Fibroblast of the conjunctiva (primary cell): ENCODE measurements around the gene GAS6.
"Not testable (repeated sequence)": the region's sequence is repeated elsewhere in the genome, so short reads cannot be mapped to it uniquely, and the experiment has no call there.

Experiments
- DNase-seq: peaks from one replicate; pipeline ENCODE4 v3.0.0-alpha.2; 2010; ENCODE audit warnings: low read depth

GAS6 gene

GRCh38 chr13:113867913-113868312, 4.0 kb upstream of the GAS6 start:
- not testable (repeated sequence) for DNase-seq

- DNase-seq: no peak
These were observed 1.6 kb upstream of the GAS6 start for GRCh38 chr13:113865427-113865826.

DNA sequence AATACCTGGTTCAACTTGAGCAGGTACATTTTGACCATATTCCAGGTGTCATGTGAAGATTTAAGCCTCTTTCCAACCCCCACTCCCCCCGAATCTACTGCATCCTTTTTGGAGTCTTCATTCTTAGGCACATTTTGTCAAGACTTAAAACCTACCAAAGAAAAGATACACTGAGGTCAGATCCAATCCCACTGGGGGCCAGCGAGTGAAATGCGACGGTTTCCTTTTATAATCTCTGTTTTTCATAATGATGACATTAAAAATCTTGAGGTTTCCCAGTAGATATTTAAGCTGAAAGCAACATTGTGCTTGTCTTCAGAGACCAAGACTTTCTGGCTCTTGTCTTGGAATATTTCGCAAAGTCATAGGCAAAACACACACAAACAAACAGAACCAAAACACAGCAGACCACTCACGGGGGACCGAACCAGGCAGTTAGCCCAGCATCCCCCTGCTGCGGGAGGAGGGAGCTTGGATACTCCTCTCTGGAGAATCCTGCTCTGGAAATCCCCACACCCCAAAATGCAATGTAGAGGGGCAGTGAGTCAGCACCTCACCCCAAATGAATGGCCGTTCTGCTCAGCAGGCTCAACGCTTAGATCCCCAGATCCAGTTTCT, 506 bp upstream of the GAS6 start:
- no peak for DNase-seq

- DNase-seq: no peak
These were observed 849 bp downstream of the GAS6 start for GRCh38 chr13:113862931-113863523.

DNA sequence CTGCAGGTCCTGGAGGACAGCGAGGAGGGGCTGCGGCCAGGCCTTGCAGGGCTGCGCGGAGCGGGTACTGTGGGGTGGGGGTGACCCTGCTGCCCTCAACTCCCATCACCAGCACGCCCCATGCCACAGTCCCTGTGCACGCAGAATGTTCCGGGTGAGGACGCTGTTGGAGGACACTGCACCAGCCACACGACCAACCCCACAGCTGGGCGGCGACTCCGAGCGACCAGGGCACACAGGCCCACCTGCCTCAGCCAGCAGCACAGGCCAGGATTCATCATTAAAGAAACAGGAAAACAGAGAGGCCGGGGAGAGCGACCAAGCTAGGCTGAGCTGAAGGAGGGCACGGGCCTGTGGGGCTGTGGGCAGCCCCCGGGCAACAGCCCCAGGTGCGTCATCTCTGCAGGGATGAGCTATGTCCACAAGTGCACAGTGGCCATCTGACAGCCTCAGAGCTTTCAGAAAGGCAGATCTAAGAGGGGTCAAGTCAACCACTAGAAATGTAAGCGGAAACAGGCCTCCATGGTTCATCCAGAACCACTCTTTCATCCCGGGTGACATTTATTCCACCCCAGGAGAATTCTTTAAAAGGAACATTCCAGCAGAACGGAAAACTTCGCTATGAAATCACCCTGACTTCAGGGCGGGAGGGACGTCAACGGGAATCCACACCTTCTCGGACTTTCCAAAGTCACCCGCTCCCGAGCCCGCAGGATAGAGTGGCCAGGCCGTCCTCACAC, 1.5 kb downstream of the GAS6 start:
- DNase-seq: no peak

DNA sequence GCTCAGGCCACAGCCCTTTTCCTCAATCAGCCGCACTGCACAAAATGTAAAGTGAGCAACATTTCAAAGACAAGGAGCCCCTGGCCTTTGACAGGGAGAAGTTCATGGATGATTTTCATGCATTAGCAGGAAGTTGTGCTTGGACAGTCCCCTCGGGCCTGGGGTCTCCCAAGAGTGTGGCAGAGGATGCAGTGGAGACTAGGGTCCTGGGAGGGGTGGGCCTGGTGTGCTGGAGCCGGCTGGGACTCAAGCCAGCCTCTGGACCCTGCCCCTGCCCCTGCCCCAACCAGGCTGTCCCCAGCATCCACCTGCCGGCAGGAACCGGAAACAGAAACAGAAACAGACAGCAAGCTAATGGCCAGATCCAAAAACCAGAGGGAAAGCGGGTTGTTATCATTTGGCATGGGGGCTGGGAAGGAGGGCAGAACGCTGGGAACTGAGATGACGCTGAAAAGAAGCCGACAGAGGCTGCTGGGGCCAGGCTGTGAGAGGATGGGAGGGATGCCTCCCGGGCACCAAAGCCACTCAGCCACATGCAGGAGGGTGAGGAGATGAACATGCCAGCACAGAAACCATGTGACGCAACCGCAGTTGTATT, 2.3 kb downstream of the GAS6 start:
- DNase-seq: no peak

DNA sequence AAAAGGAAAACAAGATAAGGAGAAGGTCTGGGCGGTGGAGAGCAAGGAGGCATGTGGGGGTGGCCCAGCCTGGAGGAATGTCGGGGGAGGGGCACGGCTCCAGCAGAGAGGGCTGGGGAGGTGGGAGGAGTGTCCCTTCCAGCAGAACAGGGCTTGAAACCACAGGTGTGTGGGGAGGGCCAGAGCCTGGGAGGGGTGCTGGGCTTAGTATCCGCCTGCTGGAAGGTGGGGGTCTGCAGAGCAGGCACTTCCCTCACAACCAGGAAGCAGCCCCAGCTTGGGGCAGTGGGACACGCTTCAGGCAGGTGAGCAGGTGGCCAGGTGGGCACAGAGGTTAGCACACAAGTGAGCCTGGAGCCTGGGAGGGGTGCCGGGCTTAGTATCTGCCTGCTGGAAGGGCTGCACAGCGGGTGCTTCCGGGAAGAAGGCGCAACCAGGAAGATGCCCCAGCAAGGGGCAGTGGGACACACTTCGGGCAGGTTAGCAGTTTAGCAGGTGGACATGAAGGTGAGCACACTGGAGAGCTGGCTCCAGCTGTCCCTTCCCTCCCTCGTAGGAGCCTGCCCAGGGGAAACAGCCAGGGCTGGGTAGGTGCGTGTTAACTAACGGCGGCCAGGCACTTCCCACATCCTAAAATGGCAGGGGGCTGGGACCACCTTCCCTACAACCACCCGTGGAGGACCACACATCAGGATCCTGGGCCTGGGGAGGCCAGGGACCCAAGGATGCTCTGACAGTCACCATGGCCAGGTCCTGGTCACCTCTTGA, 3.0 kb downstream of the GAS6 start:
- DNase-seq: no peak

DNA sequence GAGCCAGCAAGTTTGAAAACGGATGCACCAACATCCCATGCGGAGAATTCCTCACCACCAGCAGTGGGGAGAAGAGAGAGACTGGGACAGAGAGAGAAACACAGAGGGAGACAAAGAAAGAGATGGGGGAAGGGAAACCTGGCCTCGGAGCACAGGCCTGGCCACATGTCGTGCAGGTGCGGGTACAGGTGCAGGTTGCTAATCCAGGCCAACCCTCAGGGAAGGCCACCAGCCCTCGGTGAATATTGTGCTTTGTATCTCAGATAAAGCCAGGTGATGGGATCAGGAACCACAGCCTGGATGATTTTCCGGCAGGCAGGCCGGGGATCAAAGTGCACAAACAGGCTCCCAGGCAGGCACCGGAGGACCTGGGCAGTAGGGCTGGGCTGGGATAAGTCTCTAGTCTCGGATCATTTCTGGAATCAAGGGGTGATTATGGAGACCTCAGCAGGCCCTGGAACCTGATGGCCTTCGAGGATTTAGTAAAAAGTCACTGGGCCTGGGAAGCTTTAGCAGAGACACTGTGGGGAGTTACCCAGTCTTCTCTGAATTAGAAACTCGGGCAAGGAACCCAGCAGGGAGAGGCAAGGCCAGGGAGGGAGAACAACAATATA, 3.7 kb downstream of the GAS6 start:
- DNase-seq: no peak

DNA sequence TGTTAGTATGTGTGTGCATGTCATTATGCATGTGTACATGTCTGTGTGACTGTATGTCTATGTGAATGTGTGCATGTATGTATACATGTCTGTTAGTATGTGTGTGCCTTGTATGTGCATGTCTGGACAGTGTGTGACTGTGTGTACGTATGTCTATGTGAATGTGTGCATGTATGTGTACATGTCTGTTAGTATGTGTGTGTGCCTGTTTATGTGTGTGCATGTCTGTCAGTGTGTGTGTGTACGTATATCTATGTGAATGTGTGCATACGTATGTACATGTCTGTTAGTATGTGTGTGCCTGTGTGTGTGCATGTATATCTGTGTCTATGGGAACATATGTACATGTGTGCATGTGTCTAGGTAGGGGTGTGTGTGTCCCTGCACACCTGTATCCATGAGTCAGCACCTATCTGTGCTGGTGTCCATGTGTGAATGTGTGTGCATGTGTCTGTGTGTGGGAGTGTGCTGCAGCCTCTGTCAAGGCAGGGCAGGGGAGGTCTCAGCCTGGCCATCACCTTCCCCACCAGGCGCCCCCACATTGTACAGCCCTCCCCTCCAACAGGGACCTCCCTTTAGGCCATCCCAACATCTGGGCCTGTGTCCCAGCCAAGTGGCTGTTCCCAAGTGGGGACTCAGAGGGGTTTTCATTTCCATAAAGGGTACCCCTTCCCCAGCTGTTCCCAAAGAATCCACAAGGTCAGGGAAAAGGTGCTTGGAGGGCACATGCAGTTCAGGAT, 4.4 kb downstream of the GAS6 start:
- DNase-seq: no peak

DNA sequence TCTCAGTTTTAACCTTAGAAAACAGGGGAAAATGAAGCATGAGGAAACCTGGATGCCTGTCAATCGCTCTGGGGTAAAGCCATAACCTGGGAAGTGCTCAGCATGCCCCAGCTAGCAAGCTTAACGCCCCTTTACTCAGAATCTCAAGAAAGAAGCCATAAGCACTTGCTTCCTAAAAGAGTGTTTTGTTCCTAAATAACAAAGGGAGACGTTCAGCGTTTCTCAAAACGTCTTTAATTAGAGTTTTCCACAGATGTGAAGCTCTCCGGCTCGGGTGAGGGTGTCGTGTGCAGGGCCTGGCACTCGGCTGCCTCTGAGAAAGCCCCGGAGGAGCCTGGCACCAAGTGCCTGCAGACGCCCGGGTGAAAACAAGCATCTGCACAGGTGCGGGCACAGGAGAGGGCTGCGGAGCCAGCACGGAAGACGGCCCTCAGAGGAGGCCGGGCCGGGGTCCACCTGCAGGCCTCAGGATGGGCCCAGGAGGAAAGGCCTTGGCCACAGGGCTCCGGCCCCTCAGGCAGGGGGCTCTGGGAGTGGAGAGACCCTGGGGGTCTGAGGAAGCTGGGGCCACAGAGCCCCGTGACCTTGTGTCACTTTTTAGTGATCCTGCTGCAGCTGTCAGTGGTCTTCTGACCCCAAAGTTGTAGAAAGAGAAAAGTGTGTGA, 6.2 kb downstream of the GAS6 start:
- DNase-seq: no peak

DNA sequence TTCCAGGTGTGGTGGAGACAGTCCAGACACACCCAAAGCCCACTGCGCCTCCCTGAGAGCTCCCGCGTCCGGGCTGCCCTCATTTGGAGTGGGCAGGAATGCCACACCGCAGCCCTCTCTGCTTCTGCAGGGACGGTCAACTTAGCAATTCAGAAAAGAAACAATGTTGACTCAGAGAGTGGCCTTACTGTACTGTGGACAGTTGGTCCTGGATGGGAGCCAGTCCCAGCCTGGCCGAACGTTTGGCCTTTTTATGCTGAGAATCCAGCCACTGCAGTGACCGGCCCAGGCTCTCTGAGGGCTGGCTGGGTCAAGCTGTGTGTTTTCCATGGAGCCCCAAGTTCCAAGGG, 7.2 kb downstream of the GAS6 start:
- no peak for DNase-seq

- DNase-seq: no peak
These were observed 7.8 kb downstream of the GAS6 start for GRCh38 chr13:113855931-113856715.

- no peak for DNase-seq
These were observed 8.6 kb downstream of the GAS6 start for GRCh38 chr13:113855012-113855921.

DNA sequence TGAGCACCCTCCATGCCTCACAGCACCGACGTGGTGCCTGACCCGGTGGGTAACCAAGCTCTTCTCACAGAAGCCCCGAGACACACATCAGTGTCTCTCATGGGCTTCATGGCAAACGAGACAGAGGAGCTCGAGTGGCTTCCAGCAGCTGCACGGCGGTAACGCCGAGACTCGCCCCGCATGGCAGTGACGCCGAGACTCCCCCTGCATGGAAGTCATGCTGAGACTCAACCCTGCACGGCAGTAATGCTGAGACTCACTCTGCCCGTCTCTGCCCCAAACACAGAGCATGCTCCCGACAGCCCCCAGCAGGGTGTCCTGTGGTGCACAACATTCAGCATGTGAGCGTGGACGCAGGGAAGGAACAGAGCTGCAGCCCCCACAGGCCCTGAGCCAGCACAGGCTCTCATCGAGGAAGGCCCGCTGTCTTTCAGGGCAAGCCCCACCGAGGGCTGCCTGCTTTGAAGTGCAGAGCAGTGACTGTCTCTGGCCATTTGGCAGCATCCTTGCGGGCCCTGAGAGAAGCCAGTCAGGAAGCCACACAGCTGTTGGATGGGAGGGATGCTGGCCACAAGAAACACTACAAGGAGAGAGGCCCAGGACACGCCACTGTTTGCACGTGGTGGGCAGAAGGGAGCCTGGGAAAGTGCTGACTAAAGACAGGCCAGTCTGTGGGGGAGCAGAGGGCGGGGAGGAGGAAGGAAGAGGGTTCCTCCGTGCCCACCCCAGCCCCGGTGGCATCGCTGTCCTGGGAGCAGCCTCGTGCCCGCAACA, 9.5 kb downstream of the GAS6 start:
- DNase-seq: no peak

DNA sequence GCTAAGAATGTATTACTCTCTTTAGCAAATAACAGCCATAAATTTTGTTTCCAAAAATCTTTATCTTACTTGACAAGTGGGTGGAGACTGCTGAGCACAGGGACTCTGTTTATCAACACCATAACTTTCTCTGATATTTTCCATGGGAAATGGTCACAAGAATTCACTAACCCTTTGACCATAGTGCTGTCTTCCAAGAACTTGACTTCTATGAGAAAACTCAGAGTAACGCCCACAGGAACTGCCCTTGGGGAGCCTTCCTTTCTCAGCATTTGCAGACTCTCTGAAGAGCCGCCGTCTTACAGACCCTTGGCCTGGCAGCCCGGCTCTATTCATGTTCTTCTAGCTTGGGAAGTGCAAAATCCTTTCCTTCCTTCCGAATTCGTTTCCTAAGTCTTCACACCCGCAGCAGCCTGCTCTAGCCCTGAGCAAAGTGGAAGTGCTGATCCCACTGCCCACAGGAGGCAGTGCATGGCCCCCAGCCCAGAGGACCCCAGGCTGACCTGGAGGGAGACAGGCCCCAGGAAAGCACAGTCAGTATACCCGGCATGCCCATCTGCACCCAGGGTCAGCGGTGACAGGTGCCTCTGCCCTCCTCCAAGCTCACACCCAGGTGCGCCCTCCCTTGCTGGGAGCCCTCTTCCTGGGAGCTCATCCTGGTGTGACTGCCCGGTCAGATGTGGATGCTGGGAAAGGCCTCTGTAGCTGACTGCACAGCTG, 10.2 kb downstream of the GAS6 start:
- no peak for DNase-seq

GRCh38 chr13:113852536-113853517, 11.0 kb downstream of the GAS6 start:
- no peak for DNase-seq
